Measurements from ENCODE around the gene TNFRSF13B. TPM values are rescaled to one million over a fixed set of nuclear protein-coding genes. Genes with fewer than 3 reads are reported as not detected.

The TNFRSF13B gene
- total and polyA plus RNA-seq, 2 donors from 2014 or later, result 1.4 TPM; not detected in 1

DNA sequence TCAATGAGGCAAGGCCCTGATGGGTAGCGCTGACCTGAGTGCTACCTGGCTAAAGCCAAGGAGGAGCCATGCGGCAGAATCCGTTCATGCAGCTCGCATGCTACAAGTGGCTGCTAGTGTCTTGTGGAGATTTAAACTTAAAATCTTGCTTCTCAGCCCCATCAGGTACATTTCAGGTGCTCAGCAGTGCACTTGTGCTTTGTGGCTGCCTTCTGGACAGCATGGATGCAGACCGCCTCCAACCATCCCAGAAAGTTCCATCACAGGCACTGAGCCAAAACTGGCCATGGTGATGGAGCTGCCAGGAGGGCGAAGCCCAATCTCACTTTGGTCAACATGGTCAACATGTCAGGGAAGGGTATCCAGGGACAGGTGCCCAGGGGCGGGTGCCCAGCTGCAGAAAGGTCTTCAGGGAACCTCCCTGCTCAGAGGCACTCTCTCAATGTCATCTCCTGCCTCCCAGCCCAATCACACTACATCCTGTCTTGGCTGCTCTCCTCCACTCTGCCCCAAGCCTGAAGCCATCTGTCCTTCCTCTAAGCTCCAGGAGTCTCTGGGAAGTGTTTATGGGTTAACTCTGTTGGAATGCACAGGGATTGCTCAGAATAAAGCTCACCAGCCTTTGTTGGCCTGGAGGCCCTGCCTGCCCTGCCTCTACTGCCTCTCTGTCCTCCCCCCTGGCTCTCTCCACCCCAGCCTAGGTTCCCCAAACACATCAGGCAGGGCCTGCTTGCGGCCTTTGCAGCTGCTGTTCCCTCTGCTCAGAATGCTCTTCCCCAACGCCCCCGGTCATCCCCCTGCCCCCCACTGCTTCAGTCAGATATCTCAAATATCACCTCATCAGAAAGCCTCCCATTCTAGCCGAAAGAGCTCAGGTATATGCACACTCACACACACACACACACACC lies 18.3 kb upstream of the TNFRSF13B start:
- no peak overlapping the region for H3K9ac ChIP-seq (ENCODE audit: low read length in 3 of 3)
- intact Hi-C loops (cut with DNase I), result no loop called here
- no peaks in the 10 kb centered on the region for H3K27me3 ChIP-seq (ENCODE audit: control insufficient read depth, insufficient read depth, low read length)
- H3K4me3 ChIP-seq (ENCODE audit: low read length in 3 of 3), result no peak overlapping the region
- H3K36me3 ChIP-seq (ENCODE audit: control insufficient read depth in 2 of 3, insufficient read depth in 3 of 3, low read length in 3 of 3), result no peaks in the 10 kb centered on the region
- DNase-seq (no peak), FAIRE-seq (no peak)
- H3K27ac ChIP-seq (ENCODE audit: low read depth in 2 of 2, low read length in 2 of 2), result no peak overlapping the region
- TF ChIP-seq, protein P1, sequence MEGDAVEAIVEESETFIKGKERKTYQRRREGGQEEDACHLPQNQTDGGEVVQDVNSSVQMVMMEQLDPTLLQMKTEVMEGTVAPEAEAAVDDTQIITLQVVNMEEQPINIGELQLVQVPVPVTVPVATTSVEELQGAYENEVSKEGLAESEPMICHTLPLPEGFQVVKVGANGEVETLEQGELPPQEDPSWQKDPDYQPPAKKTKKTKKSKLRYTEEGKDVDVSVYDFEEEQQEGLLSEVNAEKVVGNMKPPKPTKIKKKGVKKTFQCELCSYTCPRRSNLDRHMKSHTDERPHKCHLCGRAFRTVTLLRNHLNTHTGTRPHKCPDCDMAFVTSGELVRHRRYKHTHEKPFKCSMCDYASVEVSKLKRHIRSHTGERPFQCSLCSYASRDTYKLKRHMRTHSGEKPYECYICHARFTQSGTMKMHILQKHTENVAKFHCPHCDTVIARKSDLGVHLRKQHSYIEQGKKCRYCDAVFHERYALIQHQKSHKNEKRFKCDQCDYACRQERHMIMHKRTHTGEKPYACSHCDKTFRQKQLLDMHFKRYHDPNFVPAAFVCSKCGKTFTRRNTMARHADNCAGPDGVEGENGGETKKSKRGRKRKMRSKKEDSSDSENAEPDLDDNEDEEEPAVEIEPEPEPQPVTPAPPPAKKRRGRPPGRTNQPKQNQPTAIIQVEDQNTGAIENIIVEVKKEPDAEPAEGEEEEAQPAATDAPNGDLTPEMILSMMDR (IDR thresholded peaks at IDR 0.05; ENCODE audit: borderline replicate concordance, extremely low read depth, insufficient read depth), result no peak
- H3K9me3 ChIP-seq (ENCODE audit: control insufficient read depth in 2 of 3, insufficient read depth in 1 of 3, low read length in 3 of 3), result no peaks in the 10 kb centered on the region
- H3K4me1 ChIP-seq (ENCODE audit: control insufficient read depth in 2 of 3, insufficient read depth in 2 of 3, low read depth in 1 of 3, low read length in 3 of 3), result peaks cover 0 to 3% (median 0%) of the 10 kb centered on the region in 3 donors

DNA sequence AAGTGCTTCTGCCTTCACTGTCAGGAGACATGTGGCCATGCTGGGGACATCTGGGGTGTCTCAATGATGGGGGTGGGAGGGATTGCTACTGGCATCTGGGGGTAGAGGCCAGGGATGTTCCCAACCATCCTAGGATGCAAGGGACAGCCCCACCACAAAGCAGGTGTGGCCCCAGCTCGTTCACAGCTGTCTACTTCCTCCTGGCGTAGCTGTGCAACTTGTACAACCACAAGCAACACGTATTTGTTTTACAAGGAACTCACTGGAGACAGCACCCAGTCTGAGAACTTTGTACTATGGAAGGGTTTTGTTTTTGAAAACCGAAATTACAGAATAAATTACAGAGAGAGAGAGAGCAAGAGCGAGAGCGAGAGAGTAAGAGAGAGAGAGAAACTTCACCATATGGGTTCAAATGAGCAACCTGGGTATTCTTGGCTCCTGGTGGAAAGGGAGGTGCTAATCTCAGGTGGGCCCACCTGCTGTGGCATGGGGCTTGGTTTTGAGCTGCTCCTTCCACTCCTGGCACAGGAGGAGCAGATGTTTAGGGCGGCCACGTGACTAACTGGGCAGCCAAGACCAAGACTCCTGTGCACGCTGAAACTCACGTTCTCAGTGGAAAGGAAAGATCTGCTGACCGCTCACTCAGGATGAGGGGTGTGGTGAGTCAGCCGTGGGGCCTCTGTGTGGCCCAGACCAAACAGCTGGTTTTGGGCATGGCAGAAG lies 17.5 kb upstream of the TNFRSF13B start:
- no peak for FAIRE-seq
- peaks cover 0 to 3% (median 0%) of the 10 kb centered on the region in 3 donors for H3K4me1 ChIP-seq (ENCODE audit: control insufficient read depth in 2 of 3, insufficient read depth in 2 of 3, low read depth in 1 of 3, low read length in 3 of 3)
- DNase-seq, result no peak
- no peak overlapping the region for H3K4me3 ChIP-seq (ENCODE audit: low read length in 3 of 3)
- no peaks in the 10 kb centered on the region for H3K36me3 ChIP-seq (ENCODE audit: control insufficient read depth in 2 of 3, insufficient read depth in 3 of 3, low read length in 3 of 3)
- no peaks in the 10 kb centered on the region for H3K9me3 ChIP-seq (ENCODE audit: control insufficient read depth in 2 of 3, insufficient read depth in 1 of 3, low read length in 3 of 3)
- H3K27ac ChIP-seq (ENCODE audit: low read depth in 2 of 2, low read length in 2 of 2), result no peak overlapping the region
- intact Hi-C loops (cut with DNase I), result no loop called here
- H3K27me3 ChIP-seq (ENCODE audit: control insufficient read depth, insufficient read depth, low read length), result no peaks in the 10 kb centered on the region
- no peak overlapping the region for H3K9ac ChIP-seq (ENCODE audit: low read length in 3 of 3)
- TF ChIP-seq, protein P1 (IDR thresholded peaks at IDR 0.05; ENCODE audit: borderline replicate concordance, extremely low read depth, insufficient read depth), result no peak

DNA sequence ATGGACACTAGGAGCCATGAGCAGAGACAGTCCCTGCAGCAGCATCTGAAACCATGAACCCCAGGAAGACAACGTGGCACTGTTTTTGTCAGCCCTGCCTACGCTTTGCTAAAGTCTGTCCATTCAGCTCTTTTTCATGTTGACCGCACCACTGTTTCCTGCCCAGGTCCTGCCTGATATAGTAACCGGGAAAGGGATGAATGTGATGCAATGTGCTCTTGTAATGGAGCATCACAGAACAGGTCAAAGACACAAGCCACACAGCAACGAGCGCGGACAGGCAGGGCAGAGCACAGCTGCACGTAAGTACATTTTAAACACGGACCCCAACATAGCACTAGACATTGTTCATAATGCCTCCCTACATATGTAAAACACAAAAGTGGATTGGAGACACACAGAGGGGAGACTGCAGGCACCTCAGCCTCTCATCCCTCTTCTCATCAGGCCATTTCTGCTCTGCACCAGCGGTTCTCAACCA lies 16.9 kb upstream of the TNFRSF13B start:
- intact Hi-C loops (cut with DNase I), result no loop called here
- no peak for FAIRE-seq
- no peaks in the 10 kb centered on the region for H3K36me3 ChIP-seq (ENCODE audit: control insufficient read depth in 2 of 3, insufficient read depth in 3 of 3, low read length in 3 of 3)
- DNase-seq, result no peak
- TF ChIP-seq, protein P1 (IDR thresholded peaks at IDR 0.05; ENCODE audit: borderline replicate concordance, extremely low read depth, insufficient read depth), result no peak
- no peak overlapping the region for H3K4me3 ChIP-seq (ENCODE audit: low read length in 3 of 3)
- H3K4me1 ChIP-seq (ENCODE audit: control insufficient read depth in 2 of 3, insufficient read depth in 2 of 3, low read depth in 1 of 3, low read length in 3 of 3), result peaks cover 0 to 3% (median 0%) of the 10 kb centered on the region in 3 donors
- no peaks in the 10 kb centered on the region for H3K27me3 ChIP-seq (ENCODE audit: control insufficient read depth, insufficient read depth, low read length)
- H3K9me3 ChIP-seq (ENCODE audit: control insufficient read depth in 2 of 3, insufficient read depth in 1 of 3, low read length in 3 of 3), result no peaks in the 10 kb centered on the region
- no peak overlapping the region for H3K9ac ChIP-seq (ENCODE audit: low read length in 3 of 3)
- H3K27ac ChIP-seq (ENCODE audit: low read depth in 2 of 2, low read length in 2 of 2), result no peak overlapping the region
